Pericardium fibroblast (primary cell): ENCODE data around the gene MAMSTR. TPM values are rescaled to one million over a fixed set of nuclear protein-coding genes. Genes with fewer than 3 reads are reported as not detected.

Experiments
- total RNA-seq: library from RNA; depleted of rRNA; stranded (reverse); fragments of >200 nt; gene quantifications from 2 replicates; pipeline ENCODE4 v1.2.3, GENCODE V29; 2015

MAMSTR gene, protein sequence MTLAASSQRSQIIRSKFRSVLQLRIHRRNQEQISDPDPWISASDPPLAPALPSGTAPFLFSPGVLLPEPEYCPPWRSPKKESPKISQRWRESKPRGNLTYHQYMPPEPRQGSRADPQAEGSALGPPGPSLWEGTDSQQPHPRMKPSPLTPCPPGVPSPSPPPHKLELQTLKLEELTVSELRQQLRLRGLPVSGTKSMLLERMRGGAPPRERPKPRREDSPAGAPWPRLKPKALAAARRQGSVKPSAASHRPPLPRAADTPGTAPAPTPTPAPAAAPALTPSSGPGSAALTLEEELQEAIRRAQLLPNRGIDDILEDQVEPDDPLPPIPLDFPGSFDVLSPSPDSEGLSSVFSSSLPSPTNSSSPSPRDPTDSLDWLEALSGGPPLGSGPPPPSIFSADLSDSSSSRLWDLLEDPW
- total RNA-seq = 3.2 and 3.8 TPM in 2 replicates

DNA sequence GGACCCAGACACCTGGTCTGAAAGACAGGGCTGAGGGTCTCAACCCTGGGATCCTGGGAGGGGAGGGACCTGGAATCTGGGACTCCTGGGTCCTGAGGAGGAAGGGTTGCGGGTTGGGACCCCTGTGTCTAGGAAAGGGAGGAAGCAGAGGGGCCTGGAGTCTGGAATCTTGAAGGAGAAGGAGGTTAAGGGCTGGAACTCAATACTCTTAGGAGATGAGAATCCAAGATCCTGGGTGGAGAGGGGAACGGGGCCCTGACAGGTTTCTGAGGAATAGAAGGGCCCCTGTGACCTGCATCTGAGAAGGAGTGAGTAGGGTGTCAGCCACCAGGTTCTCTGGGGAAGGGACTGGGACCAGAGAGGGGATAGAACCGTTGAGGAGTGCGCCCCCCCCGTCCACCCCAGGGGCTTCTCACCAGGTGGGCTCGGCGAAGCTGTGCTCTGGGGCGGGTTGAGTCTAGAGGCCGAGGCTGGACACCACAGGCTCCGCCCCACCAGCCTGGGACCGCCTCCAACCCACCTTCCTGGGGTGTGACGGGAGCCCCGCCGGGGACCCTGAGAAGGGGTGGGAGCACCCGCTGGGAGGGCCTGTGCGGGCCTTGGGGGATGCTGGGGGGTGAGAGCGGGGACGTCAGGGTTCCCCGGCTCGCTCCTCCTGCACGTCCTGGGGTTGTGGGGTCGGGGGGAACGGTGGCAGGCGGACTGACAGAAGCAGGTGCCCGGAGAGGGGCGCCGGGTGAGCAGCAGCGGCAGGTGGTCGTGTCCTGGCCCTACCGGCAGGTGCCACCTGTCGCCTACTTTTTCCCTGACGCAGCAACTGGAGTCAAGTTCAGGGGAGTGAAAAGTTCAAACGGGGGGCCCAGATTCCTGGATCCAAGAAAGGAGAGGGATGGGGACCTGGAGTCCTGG is at the start of gene MAMSTR:
Gene MAMSTR, minus strand, starts transcription at position 463 of the 909 bp plus-strand sequence. CDS start 694 bp downstream, outside the sequence.

DNA sequence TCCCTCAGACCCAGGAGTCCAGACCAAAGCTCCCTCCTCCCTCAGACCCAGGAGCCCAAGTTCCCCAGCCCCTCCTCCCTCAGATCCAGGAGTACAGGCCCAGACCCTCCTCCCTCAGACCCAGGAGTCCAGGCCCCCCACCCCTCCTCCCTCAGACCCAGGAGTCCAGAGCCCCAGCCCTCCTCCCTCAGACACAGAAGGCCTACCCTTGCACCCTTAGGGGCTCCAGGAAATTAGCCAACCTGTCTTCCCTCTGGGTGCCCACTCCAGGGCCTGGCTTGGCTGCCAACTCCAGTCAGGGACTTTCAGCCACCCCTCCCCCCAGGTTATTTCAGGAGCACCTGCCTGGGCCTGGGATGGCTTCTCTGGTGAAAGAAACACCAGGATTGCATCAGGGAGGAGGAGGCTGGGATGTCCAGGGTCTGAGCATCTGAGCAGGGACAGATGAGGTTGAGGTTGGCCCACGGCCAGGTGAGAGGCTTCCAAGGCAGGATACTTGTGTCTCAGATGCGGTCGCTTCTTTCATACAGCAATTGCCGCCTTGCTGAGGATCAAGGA is 35.6 kb upstream of the MAMSTR start, which contains the start of gene FGF21:
Gene FGF21, plus strand, starts transcription at position 441 of the 558 bp plus-strand sequence. CDS start 713 bp downstream, outside the sequence.

DNA sequence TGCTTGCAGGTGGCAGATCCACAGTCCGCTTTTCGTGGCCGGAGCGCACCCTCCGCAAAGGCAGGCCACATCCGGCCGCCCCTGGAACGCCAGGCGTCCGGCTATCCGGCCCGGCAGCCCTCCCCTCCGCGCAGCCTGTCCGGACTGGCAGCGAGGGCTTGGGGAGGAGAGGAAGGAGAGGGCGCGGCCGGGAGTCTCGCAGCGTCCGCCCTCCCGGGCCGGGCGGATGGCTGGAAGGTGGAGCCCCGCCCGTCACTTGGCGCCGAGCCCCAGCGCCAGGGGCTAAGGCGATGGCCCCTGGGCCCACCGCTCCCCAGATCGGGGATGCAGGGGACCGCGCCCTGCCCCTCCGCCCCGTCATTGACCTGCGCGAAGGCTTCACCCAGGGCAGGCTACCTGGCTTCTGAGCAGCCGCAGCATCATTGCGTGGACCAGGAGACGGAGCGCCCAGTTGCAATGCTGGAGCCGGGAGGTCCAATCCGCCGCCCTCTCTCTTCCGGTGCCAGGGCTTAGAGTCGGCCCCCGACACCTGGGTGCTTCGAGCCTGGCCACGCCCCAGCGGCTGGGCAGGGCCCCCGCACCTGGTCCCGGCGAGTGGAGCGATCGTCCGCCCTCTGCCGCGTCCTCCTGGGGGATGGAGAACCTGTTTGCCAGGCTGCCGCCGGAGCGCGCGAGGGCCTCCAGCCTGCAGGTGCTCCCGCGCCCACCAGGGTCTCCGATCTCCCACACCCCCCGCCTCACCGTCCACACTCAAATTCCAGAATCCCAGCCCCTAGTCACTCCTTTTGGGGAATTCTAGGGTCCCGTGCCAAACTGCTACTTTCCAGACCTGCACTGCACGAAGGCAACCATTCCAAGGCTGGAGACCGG is 33.2 kb upstream of the MAMSTR start, which contains the start of gene FUT1:
Gene FUT1, minus strand, starts transcription at position 146 of the 870 bp plus-strand sequence. CDS start 1,360 bp downstream, outside the sequence.

DNA sequence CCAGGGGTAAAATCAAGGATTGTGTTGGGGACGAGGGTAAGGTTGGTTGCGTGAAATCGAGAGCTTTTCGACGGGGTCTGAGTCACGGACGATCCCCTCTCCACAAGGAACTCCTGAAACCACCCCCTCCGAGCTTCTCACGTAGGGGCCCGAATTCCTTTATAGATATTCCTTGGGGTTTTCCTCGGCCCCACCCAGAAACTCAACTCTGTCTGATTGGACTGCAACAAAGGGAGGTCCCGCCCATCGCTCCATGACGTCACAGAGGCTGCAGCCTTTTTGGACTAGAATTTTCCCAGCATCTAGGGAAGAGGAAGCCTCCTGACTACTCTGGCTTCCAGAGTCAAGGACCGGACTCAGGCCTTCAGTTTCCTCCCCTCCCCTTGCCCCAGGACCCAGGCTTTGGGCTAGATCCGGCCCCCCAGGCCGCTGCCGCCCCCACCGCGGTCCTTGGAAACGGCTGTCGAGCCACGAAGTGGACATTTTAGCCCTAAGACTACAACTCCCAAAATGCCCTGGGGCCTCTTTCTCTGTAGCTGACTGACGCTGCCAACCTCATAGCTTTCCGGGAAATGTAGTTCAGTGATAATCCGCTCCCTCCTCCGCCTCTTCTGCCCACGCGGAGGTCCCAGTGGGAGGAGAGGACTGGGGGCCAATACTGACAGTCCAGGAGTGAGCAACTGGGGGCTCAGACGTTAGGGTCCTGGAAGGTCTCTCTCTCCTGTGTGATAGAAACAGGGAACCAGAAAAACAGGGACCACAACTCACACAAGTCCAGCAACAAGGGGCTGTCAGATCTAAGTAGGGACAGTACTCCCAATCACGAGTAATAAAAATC is 27.4 kb upstream of the MAMSTR start, which contains the start of gene IZUMO1:
Gene IZUMO1, minus strand, starts transcription at position 172 of the 838 bp plus-strand sequence. CDS start 1,050 bp downstream, outside the sequence.

DNA sequence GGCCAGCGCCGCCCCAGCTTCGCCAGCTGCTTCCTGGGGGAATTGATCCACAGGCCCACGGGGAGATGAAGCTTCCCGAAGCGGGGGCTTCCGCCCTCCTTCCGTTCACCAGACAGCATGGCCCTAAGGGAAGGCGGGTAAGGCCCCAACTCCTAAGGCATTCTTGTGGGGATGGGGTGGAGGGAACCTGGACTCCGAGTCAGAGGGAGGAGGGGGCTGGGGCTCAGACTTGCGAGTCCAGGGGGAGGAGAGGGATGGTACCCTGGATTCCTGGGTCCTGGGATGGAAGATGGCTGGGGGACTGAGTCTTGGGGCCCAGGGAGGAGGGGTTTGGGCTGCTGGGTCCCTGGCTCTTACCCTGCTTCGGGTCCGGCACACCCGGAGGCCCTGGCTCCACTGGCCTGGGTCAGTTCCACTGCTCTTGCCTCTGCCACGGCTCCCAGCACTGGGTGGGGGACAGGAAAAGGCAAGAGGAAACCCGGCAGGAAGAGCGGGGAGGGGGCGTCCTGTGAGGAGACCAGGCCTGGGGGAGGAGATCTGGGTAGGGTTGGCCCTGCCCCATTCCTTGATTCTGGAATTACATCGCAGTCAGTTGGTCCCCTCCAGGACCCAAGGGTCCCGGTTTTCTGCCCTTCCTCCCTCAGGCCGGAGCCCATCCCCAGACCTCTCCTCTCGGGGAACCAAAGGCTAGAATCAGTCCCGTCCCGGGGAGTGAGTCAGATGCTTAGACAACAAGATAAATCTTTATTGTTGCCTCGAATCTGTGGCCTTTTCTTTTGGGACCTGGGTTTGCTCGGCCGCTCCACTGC is 20.8 kb upstream of the MAMSTR start, which contains the start of gene RASIP1:
Gene RASIP1, minus strand, starts transcription at position 447 of the 809 bp plus-strand sequence. Its CDS starts 328 bp downstream, at position 119.

DNA sequence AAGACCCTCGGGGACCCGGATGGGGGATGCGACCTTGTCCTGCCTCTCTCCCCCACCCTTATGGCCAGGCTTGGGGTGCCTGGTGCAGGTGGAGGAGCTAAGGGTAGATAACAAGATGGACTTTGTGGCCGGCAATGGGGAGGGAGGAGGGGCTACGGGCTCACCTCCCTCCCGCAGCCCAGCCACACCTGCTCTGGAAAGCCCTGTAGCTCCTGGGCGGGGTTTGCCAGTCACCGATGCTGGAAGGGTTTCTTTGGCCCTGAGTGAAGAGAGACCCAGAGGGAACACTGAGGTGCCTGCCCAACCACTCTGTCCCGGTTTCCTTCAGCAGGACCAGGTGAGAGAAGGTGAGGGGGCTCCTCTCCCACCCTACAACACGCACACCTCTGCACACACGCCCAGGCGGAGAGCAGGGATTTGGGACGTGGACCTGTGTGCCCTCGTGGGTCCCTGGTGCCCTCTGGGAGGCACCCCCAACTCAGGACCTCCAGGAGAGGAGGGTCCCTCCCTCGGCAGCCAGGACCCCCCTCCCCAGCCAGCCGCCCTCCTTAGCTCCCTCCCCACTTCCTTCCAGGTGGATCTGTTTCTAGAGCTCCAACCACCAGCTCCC is 23.7 kb downstream of the MAMSTR start, which contains the start of gene FUT2:
Gene FUT2, plus strand, starts transcription at position 229 of the 610 bp plus-strand sequence. CDS start 6,986 bp downstream, outside the sequence.

DNA sequence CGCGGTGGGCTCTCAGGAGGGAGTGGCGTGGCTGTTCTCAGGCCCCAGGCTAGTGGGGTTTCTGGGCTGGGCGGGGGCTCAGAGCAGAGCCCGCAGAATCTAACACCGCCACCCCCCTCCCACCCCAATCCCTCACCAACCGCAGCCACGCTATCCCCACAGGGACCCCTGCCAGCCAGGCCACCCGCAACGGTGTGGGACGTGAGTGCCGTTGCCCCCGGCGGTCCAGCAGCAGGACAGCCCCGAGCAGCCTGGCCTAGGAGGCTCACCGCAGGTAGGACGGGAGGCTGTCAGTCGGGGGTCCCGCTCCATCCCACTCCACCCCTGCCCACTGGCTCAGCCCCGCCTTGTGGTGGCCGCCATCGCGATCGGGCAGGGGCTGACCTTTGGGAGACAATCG is 46.5 kb downstream of the MAMSTR start, which contains the start of gene NTN5:
Gene NTN5, minus strand, starts transcription at position 24 of the 400 bp plus-strand sequence. CDS start 2,031 bp downstream, outside the sequence.

Other genes with a start within 250 kb of the MAMSTR start
- not detected in 2 replicates for gene LMTK3, start 207.9 kb downstream of the MAMSTR start, total RNA-seq
- 0.23 TPM in 1 of 2 replicates, not detected in the other for gene SULT2B1, start 167.6 kb downstream of the MAMSTR start, total RNA-seq
- not detected in 2 replicates for gene SPACA4, start 113.0 kb downstream of the MAMSTR start, total RNA-seq
- not detected in 2 replicates for gene FAM83E, start 104.6 kb downstream of the MAMSTR start, total RNA-seq
- 2,965 and 4,008 TPM in 2 replicates for gene RPL18, start 100.5 kb downstream of the MAMSTR start, total RNA-seq
- gene SPHK2, start 100.2 kb downstream of the MAMSTR start, total RNA-seq = 10.4 and 15.2 TPM in 2 replicates
- gene DBP, start 82.3 kb downstream of the MAMSTR start, total RNA-seq = 2.7 and 3.7 TPM in 2 replicates
- 2.5 and 2.6 TPM in 2 replicates for gene CA11, start 73.5 kb downstream of the MAMSTR start, total RNA-seq
- gene NTN5, start 46.7 kb downstream of the MAMSTR start, total RNA-seq = 0.60 TPM in 1 of 2 replicates, not detected in the other
- gene FUT2, start 23.8 kb downstream of the MAMSTR start, total RNA-seq = not detected in 2 replicates
- 2.3 and 6.4 TPM in 2 replicates for gene RASIP1, start 20.9 kb upstream of the MAMSTR start, total RNA-seq
- not detected in 2 replicates for gene IZUMO1, start 27.2 kb upstream of the MAMSTR start, total RNA-seq
- 0.17 and 1.8 TPM in 2 replicates for gene FUT1, start 32.9 kb upstream of the MAMSTR start, total RNA-seq
- gene FGF21, start 35.8 kb upstream of the MAMSTR start, total RNA-seq = not detected in 2 replicates
- gene BCAT2, start 91.3 kb upstream of the MAMSTR start, total RNA-seq = 55.0 and 59.9 TPM in 2 replicates
- gene HSD17B14, start 116.8 kb upstream of the MAMSTR start, total RNA-seq = 5.9 and 14.9 TPM in 2 replicates
- gene PLEKHA4, start 148.9 kb upstream of the MAMSTR start, total RNA-seq = 10.3 and 28.0 TPM in 2 replicates
- 46.6 and 66.4 TPM in 2 replicates for gene PPP1R15A, start 152.7 kb upstream of the MAMSTR start, total RNA-seq
- 0.09 TPM in 1 of 2 replicates, not detected in the other for gene TULP2, start 179.0 kb upstream of the MAMSTR start, total RNA-seq
- gene NUCB1, start 180.6 kb upstream of the MAMSTR start, total RNA-seq = 322 and 497 TPM in 2 replicates
- gene DHDH, start 214.0 kb upstream of the MAMSTR start, total RNA-seq = 0.68 TPM in 1 of 2 replicates, not detected in the other
- gene BAX, start 235.2 kb upstream of the MAMSTR start, total RNA-seq = 74.8 and 110 TPM in 2 replicates
- gene FTL, start 245.6 kb upstream of the MAMSTR start, total RNA-seq = 6,635 and 8,342 TPM in 2 replicates